ENCODE measurements around the gene PIR. TPM values are rescaled to one million over a fixed set of nuclear protein-coding genes. Genes with fewer than 3 reads are reported as not detected.

Gene PIR
- total RNA-seq, 2 experiments from 2014 or later: 1.9 to 3.5 TPM

- POLR2A ChIA-PET: no interaction called here
- intact Hi-C loops (cut with micrococcal nuclease; ENCODE audit: unreplicated experiment): no loop called here
- BruUV-seq (replicated peaks): no TSS peak
- CTCF ChIA-PET (ENCODE audit: unreplicated experiment): no interaction called here
- H3K27ac ChIP-seq (ENCODE audit: low read depth, low read length, poor library complexity, severe bottlenecking): no peak overlapping the region
- no peaks in the 10 kb centered on the region for H3K4me1 ChIP-seq (ENCODE audit: insufficient read depth, low read length, poor library complexity, severe bottlenecking)
- no peak overlapping the region for H3K4me2 ChIP-seq (ENCODE audit: low read length)
- no peaks in the 10 kb centered on the region for H3K79me2 ChIP-seq (ENCODE audit: insufficient read depth, low read depth, low read length)
- H3K36me3 ChIP-seq (ENCODE audit: insufficient read depth, low read length): no peaks in the 10 kb centered on the region
- no peak overlapping the region for H3K4me3 ChIP-seq (ENCODE audit: low read depth, low read length, poor library complexity, severe bottlenecking)
- DNase-seq (ENCODE audit: low spot score): no peak
- no peaks in the 10 kb centered on the region for H4K20me1 ChIP-seq (ENCODE audit: insufficient read depth, low read length)
- H3K9me3 ChIP-seq (ENCODE audit: low read length): no peaks in the 10 kb centered on the region
- H2AFZ ChIP-seq (ENCODE audit: low read length): no peak overlapping the region
- TF ChIP-seq EZH2phosphoT487 (IDR thresholded peaks at IDR 0.05; ENCODE audit: borderline replicate concordance, low read depth, low read length) (no peak), CTCF (conservative IDR thresholded peaks at IDR 0.05; ENCODE audit: low read length) (no peak)
- H3K9me2 ChIP-seq (ENCODE audit: insufficient read depth, low read length): no peaks in the 10 kb centered on the region
These were observed 18.4 kb upstream of the PIR start for GRCh38 chrX:15511563-15511962.

- no TSS peak for BruUV-seq (replicated peaks)
- DNase-seq (ENCODE audit: low spot score): no peak
- H4K20me1 ChIP-seq (ENCODE audit: insufficient read depth, low read length): no peaks in the 10 kb centered on the region
- H3K36me3 ChIP-seq (ENCODE audit: insufficient read depth, low read length): no peaks in the 10 kb centered on the region
- H2AFZ ChIP-seq (ENCODE audit: low read length): no peak overlapping the region
- H3K9me2 ChIP-seq (ENCODE audit: insufficient read depth, low read length): no peaks in the 10 kb centered on the region
- intact Hi-C loops (cut with micrococcal nuclease; ENCODE audit: unreplicated experiment): no loop called here
- H3K27ac ChIP-seq (ENCODE audit: low read depth, low read length, poor library complexity, severe bottlenecking): no peak overlapping the region
- H3K4me2 ChIP-seq (ENCODE audit: low read length): no peak overlapping the region
- no peaks in the 10 kb centered on the region for H3K79me2 ChIP-seq (ENCODE audit: insufficient read depth, low read depth, low read length)
- H3K9me3 ChIP-seq (ENCODE audit: low read length): no peaks in the 10 kb centered on the region
- H3K4me3 ChIP-seq (ENCODE audit: low read depth, low read length, poor library complexity, severe bottlenecking): no peak overlapping the region
- POLR2A ChIA-PET: no interaction called here
- no peak for TF ChIP-seq EZH2phosphoT487 (IDR thresholded peaks at IDR 0.05; ENCODE audit: borderline replicate concordance, low read depth, low read length)
- no peak for TF ChIP-seq CTCF (conservative IDR thresholded peaks at IDR 0.05; ENCODE audit: low read length)
- CTCF ChIA-PET (ENCODE audit: unreplicated experiment): no interaction called here
- no peaks in the 10 kb centered on the region for H3K4me1 ChIP-seq (ENCODE audit: insufficient read depth, low read length, poor library complexity, severe bottlenecking)
These were observed 16.7 kb upstream of the PIR start for GRCh38 chrX:15509845-15510244.

GRCh38 chrX:15507005-15507404, 13.9 kb upstream of the PIR start:
- no peak for DNase-seq (ENCODE audit: low spot score)
- Histone ChIP-seq H3K4me3 (ENCODE audit: low read depth, low read length, poor library complexity, severe bottlenecking) (no peak overlapping the region), H2AFZ (ENCODE audit: low read length) (no peak overlapping the region), H3K27ac (ENCODE audit: low read depth, low read length, poor library complexity, severe bottlenecking) (no peak overlapping the region), H3K36me3 (ENCODE audit: insufficient read depth, low read length) (no peaks in the 10 kb centered on the region), H3K4me2 (ENCODE audit: low read length) (no peak overlapping the region), H4K20me1 (ENCODE audit: insufficient read depth, low read length) (no peaks in the 10 kb centered on the region), H3K9me3 (ENCODE audit: low read length) (no peaks in the 10 kb centered on the region), H3K79me2 (ENCODE audit: insufficient read depth, low read depth, low read length) (no peaks in the 10 kb centered on the region), H3K9me2 (ENCODE audit: insufficient read depth, low read length) (no peaks in the 10 kb centered on the region), H3K4me1 (ENCODE audit: insufficient read depth, low read length, poor library complexity, severe bottlenecking) (no peaks in the 10 kb centered on the region)
- intact Hi-C loops (cut with micrococcal nuclease; ENCODE audit: unreplicated experiment): no loop called here
- TF ChIP-seq CTCF (conservative IDR thresholded peaks at IDR 0.05; ENCODE audit: low read length) (no peak), EZH2phosphoT487 (IDR thresholded peaks at IDR 0.05; ENCODE audit: borderline replicate concordance, low read depth, low read length) (no peak)
- BruUV-seq (replicated peaks): no TSS peak
- POLR2A ChIA-PET: interaction anchor here (0.7 to 0.8 kb wide), 2 partner anchors 26 to 1969 kb away, joined by 3 read pairs; no protein-coding TSS in a partner anchor
- CTCF ChIA-PET (ENCODE audit: unreplicated experiment): no interaction called here
